SK-N-MC (cell line): ENCODE results near the gene MYO16.

ENCODE experiments used
- EZH2 ChIP-seq: fragments of 200-600 bp; sonication (generic); IDR thresholded peaks from one replicate; pipeline ENCODE4 v1.6.1; 2017; ENCODE audit warnings: antibody characterized with exemption
- POLR2AphosphoS5 ChIP-seq: IDR thresholded peaks from 2 replicates; pipeline ENCODE4 v1.6.1; 2012; ENCODE audit warnings: mild to moderate bottlenecking, low read depth, low read length, borderline replicate concordance

- TF ChIP-seq POLR2AphosphoS5 (no peak), EZH2 (no peak)
These were observed 527.9 kb downstream of the MYO16 start for GRCh38 chr13:109157275-109157674.
